ENCODE results near the gene GTF3C5.
A peak's percentile ranks its signal among the peaks of the same experiment; 100 is the strongest.
"Not testable (repeated sequence)": the region's sequence is repeated elsewhere in the genome, so short reads cannot be mapped to it uniquely, and the experiment has no call there.

The GTF3C5 gene

DNA sequence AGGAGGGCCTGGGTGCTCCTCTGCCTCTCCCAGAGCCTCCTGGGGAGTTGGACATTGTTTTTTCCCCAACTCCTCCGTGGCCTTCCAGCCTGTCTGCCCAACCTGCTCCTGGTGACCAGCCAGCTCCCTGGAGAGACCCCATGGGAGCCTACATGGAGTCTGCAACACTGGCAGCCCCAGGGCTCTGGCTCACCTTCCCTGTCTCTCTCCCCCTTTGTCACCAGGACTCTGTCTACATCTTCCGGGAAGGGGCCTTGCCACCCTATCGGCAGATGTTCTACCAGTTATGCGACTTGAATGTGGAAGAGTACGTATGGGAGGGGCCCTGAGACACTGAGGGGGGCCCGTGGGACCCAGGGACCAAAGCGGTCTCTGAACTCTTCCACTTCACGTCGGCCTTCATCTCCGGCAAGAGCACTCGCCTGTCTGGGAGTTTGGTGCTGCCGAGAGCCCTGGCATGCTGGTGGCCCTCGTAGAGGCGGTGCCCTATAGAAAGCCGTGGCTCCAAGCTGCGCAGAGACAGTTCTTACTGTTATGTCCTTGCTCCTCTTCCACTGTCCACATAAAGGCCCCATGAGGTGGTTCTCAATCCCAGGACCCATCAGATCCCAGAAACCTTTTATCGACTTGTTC lies 25.1 kb downstream of the GTF3C5 start:
- no peak for DNase-seq (ENCODE audit: low spot score)

DNA sequence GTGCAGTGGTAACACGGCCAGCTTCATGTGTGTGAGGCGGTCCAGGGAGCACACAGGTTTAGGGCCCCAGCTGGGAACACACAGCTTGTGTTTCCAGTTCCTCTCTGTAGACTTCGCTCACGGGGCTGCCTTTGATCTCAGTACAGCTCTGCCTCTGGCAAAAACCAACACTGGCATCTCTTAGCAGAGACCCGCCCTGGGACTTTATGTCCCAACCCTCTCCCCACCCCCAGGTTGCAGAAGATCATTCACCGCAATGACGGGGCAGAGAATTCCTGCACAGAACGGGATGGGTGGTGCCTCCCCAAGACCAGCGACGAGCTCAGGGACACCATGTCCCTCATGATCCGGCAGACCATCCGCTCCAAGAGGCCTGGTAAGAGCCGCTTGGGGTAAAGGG lies 25.7 kb downstream of the GTF3C5 start:
- peak; percentile 18 for DNase-seq (ENCODE audit: low spot score)

DNA sequence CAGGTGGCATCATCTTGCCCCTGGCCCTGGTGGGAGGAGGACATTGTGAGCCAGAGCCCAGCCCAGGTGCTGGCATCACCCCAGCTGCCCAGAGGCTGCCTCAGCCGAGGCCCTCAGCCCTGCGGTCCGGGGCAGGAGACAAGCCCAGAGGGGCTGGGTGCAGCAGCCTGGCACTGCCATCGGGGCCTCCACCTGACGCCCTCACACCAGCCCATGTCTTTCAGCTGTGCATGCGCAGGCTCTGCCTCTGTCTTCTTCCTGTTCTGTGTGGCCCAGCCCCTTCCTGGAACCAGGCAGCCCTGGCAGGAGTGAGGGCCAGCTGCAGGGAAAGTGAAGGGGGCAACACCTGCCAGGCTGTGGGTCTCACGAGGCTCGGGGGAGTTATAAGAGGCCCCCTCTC lies 26.2 kb downstream of the GTF3C5 start:
- DNase-seq (ENCODE audit: low spot score): peak; percentile 28

DNA sequence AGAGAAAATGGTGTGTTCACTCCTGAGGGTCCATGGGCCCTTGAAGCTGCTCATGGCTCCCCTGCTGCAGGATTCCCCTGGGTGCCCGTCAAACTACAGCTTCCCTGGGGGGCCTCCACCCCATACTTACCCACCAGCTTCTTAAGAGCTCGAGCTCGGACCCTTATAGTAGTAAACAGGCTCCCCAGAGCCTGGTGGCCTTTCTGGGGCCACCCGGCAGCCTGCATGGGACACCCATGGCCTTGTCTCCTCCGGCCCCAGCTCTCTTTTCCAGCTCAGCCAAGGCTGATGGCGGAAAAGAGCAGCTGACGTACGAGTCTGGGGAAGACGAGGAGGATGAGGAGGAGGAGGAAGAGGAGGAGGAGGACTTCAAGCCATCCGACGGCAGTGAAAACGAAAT lies 26.8 kb downstream of the GTF3C5 start:
- no peak for DNase-seq (ENCODE audit: low spot score)

DNA sequence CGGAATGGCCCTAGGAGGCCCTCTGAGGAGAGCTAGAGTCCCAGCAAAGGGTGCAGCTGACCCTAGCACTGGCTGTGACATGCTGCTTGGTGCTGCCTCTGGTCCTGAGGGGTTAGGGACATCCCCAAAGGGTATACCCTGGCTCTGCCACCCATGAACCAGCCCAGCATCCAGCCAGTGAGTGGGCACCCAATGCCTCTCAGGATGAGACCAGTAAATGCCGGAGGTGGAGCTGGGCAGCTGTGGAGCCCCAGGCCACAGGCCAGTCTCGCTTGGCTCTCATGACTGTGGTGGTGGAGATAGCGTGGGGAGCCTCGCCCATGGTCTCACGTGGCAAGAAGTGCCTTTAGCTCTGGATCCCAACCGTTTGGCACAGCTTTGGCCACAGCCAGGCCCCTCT lies 27.3 kb downstream of the GTF3C5 start:
- DNase-seq (ENCODE audit: low spot score): peak; percentile 26

DNA sequence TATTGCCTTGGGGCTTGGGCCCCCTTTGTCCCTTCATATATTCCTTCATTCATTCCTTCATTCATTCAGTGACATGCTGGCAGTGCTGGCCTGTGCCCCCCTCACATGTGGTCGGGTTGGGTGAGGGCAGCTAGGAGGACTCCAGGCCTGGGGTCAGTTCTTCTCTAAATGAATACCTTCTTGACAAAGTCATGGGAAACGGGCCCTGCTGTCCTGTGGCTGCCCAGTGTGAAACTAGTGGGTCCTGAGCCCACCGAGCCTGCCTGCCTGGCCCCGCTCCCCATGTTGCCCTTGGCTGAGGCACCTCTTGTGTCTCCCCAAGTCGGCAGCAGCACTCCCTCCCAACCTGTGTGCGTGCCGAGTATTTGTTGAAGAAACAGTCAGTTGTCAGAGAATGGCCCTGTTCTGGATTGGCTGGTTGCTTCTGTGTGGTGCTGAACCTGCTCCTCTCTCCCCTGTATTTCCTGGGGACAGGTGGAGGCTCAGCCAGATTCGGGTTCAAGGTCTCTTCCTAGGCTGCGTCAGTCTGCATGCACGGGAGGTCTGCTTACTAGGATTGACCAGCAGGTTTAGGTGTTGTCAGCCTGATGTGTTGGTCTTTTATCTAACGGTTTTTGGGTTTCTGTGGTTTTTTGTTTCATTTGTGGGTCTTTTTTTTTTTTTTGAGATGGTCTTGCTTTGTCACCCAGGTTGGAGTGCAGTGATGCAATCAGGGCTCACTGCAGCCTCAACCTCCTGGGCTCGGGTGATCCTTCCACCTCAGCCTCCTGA lies 27.9 kb downstream of the GTF3C5 start:
- DNase-seq (ENCODE audit: low spot score): no peak

DNA sequence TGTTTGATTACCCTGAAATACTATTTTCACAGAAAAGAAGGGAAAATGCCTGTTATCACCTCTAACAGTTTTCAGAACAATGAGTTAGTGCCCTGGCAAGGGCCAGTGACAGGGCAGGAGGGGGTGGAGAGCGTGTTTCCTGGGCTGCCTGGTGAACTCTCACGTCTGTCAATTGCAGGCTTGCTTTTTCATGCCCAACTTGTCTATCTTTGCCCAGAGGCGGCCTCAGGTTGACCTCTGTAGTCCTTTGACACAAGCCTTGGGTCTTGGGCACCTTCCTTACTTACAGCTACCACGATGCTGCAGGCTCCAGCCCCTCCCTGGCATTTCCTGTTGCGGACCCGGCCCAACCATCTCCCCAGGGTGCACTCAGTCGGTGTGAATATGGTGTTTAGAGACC lies 28.8 kb downstream of the GTF3C5 start:
- DNase-seq (ENCODE audit: low spot score): no peak

DNA sequence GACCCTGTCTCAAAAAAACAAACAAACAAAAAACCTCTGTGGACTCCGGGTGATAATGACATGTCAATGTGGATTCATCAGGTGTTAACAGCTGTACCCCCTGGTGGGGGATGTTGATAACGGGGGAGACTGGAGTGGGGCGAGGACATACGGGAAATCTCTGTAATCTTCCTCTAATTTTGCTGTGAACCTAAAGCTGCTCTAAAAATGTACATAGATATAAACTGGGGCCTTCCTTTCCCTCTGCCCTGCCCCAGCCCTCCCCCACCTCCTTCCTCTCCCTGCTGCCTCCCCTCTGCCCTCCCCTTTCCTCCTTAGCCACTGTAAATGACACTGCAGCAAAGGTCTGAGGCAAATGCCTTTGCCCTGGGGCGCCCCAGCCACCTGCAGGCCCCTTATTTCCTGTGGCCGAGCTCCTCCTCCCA lies 29.6 kb downstream of the GTF3C5 start:
- DNase-seq (ENCODE audit: low spot score): no peak

DNA sequence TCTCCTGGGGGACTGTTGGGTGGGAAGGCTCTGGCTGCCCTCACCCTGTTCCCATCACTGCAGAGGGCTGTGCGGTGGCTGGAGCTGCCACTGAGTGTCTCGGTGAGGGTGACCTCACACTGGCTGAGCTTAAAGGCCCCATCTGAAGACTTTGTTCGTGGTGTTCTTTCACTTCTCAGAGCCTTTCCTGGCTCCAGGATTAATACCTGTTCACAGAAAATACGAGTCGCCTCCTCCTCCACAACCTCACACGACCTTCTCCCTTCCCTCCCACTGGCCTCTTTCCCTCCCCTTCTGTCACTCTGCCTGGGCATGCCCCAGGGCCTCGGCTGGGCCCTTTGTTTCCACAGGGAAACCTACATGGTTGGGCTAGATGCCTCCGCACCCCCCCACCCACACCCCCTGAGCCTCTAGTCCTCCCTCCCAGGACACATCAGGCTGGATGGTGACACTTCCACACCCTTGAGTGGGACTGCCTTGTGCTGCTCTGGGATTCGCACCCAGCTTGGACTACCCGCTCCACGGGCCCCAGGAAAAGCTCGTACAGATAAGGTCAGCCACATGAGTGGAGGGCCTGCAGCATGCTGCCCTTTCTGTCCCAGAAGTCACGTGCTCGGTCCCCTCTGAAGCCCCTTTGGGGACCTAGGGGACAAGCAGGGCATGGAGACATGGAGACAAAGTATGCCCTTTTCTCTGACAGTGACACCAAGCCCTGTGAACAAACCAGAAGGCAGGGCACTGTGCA lies 30.4 kb downstream of the GTF3C5 start:
- DNase-seq (ENCODE audit: low spot score): not testable (repeated sequence)

DNA sequence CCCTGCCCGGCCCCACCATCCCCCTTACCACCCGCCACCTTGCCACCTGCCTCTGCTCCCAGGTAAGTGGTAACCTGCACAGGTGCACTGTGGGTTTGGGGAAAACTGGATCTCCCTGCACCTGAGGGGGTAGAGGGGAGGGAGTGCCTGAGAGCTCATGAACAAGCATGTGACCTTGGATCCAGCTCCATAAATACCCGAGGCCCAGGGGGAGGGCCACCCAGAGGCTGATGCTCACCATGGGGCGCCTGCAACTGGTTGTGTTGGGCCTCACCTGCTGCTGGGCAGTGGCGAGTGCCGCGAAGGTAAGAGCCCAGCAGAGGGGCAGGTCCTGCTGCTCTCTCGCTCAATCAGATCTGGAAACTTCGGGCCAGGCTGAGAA lies 31.0 kb downstream of the GTF3C5 start, which contains the start of gene CEL:
TSS of gene CEL (plus strand) at position 218 of the 382 bp plus-strand sequence. CDS start at position 240, 22 bp downstream.
- not testable (repeated sequence) for DNase-seq (ENCODE audit: low spot score)

DNA sequence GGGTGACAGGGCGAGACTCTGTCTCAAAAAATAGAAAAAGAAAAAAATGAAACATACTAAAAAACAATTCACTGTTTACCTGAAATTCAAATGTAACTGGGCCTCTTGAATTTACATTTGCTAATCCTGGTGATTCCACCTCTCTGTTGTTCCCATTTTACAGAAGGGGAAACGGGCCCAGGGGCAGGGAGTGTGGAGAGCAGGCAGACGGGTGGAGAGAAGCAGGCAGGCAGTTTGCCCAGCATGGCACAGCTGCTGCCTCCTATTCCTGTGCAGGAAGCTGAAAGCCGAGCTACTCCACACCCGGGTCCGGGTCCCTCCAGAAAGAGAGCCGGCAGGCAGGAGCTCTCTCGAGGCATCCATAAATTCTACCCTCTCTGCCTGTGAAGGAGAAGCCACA lies 31.8 kb downstream of the GTF3C5 start:
- not testable (repeated sequence) for DNase-seq (ENCODE audit: low spot score)

DNA sequence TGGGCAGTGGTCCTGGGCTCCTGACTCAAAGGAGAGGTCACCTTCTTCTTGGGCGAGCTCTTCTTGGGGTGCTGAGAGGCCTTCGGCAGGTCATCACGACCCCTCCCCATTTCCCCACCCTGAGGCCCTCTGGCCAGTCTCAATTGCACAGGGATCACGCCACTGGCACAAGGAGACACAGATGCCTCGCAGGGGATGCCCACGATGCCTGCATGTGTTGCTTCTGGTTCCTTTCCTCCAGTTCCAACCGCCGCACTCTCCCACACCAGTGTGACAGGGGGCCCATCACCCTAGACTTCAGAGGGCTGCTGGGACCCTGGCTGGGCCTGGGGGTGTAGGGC lies 32.3 kb downstream of the GTF3C5 start:
- DNase-seq (ENCODE audit: low spot score): no peak

DNA sequence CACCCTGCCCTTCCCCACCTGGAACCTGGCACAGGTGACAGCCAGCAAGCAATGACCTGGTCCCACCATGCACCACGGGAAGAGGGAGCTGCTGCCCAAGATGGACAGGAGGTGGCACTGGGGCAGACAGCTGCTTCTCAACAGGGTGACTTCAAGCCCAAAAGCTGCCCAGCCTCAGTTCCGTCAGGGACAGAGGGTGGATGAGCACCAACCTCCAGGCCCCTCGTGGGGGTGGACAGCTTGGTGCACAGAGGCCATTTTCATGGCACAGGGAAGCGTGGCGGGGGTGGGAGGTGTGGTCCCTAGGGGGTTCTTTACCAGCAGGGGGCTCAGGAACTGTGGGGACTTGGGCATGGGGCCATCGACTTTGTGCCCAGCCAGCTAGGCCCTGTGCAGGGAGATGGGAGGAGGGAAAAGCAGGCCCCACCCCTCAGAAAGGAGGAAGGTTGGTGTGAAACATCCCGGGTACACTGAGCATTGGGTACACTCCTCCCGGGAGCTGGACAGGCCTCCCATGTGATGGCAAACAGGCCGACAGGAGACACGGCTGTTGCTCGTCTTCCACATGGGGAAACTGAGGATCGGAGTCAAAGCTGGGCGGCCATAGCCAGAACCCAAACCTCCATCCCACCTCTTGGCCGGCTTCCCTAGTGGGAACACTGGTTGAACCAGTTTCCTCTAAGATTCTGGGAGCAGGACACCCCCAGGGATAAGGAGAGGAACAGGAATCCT lies 32.9 kb downstream of the GTF3C5 start:
- peak; percentile 18 for DNase-seq (ENCODE audit: low spot score)

DNA sequence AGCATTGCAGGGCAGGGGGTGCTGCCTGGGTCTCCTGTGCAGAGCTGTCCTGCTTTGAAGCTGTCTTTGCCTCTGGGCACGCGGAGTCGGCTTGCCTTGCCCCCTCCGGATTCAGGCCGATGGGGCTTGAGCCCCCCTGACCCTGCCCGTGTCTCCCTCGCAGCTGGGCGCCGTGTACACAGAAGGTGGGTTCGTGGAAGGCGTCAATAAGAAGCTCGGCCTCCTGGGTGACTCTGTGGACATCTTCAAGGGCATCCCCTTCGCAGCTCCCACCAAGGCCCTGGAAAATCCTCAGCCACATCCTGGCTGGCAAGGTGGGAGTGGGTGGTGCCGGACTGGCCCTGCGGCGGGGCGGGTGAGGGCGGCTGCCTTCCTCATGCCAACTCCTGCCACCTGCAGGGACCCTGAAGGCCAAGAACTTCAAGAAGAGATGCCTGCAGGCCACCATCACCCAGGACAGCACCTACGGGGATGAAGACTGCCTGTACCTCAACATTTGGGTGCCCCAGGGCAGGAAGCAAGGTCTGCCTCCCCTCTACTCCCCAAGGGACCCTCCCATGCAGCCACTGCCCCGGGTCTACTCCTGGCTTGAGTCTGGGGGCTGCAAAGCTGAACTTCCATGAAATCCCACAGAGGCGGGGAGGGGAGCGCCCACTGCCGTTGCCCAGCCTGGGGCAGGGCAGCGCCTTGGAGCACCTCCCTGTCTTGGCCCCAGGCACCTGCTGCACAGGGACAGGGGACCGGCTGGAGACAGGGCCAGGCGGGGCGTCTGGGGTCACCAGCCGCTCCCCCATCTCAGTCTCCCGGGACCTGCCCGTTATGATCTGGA lies 33.7 kb downstream of the GTF3C5 start:
- peak; percentile 31 for DNase-seq (ENCODE audit: low spot score)

DNA sequence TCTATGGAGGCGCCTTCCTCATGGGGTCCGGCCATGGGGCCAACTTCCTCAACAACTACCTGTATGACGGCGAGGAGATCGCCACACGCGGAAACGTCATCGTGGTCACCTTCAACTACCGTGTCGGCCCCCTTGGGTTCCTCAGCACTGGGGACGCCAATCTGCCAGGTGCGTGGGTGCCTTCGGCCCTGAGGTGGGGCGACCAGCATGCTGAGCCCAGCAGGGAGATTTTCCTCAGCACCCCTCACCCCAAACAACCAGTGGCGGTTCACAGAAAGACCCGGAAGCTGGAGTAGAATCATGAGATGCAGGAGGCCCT lies 34.2 kb downstream of the GTF3C5 start:
- no peak for DNase-seq (ENCODE audit: low spot score)

DNA sequence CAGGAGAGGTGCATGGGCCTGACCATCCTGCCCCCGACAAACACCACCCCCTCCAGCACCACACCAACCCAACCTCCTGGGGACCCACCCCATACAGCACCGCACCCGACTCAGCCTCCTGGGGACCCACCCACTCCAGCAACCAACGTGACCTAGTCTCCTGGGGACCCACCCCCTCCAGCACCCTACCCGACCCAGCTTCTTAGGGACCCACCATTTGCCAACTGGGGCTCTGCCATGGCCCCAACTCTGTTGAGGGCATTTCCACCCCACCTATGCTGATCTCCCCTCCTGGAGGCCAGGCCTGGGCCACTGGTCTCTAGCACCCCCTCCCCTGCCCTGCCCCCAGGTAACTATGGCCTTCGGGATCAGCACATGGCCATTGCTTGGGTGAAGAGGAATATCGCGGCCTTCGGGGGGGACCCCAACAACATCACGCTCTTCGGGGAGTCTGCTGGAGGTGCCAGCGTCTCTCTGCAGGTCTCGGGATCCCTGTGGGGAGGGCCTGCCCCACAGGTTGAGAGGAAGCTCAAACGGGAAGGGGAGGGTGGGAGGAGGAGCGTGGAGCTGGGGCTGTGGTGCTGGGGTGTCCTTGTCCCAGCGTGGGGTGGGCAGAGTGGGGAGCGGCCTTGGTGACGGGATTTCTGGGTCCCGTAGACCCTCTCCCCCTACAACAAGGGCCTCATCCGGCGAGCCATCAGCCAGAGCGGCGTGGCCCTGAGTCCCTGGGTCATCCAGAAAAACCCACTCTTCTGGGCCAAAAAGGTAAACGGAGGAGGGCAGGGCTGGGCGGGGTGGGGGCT lies 35.6 kb downstream of the GTF3C5 start:
- no peak for DNase-seq (ENCODE audit: low spot score)

DNA sequence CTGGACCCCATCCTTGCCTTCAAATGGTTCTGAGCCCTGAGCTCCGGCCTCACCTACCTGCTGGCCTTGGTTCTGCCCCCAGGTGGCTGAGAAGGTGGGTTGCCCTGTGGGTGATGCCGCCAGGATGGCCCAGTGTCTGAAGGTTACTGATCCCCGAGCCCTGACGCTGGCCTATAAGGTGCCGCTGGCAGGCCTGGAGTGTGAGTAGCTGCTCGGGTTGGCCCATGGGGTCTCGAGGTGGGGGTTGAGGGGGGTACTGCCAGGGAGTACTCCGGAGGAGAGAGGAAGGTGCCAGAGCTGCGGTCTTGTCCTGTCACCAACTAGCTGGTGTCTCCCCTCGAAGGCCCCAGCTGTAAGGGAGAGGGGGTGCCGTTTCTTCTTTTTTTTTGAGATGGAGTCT lies 36.2 kb downstream of the GTF3C5 start:
- DNase-seq (ENCODE audit: low spot score): no peak

DNA sequence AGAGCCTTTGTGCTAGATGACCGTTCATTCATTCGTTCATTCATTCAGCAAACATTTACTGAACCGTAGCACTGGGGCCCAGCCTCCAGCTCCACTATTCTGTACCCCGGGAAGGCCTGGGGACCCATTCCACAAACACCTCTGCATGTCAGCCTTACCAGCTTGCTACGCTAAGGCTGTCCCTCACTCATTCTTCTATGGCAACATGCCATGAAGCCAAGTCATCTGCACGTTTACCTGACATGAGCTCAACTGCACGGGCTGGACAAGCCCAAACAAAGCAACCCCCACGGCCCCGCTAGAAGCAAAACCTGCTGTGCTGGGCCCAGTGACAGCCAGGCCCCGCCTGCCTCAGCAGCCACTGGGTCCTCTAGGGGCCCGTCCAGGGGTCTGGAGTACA lies 37.0 kb downstream of the GTF3C5 start:
- no peak for DNase-seq (ENCODE audit: low spot score)

DNA sequence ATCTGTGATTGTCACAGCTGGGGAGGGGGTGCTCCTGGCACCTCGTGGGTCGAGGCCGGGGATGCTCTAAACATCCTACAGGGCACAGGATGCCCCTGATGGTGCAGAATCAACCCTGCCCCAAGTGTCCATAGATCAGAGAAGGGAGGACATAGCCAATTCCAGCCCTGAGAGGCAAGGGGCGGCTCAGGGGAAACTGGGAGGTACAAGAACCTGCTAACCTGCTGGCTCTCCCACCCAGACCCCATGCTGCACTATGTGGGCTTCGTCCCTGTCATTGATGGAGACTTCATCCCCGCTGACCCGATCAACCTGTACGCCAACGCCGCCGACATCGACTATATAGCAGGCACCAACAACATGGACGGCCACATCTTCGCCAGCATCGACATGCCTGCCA lies 37.6 kb downstream of the GTF3C5 start:
- DNase-seq (ENCODE audit: low spot score): not testable (repeated sequence)

DNA sequence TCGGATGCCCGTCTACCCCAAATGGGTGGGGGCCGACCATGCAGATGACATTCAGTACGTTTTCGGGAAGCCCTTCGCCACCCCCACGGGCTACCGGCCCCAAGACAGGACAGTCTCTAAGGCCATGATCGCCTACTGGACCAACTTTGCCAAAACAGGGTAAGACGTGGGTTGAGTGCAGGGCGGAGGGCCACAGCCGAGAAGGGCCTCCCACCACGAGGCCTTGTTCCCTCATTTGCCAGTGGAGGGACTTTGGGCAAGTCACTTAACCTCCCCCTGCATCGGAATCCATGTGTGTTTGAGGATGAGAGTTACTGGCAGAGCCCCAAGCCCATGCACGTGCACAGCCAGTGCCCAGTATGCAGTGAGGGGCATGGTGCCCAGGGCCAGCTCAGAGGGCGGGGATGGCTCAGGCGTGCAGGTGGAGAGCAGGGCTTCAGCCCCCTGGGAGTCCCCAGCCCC lies 39.7 kb downstream of the GTF3C5 start:
- not testable (repeated sequence) for DNase-seq (ENCODE audit: low spot score)

DNA sequence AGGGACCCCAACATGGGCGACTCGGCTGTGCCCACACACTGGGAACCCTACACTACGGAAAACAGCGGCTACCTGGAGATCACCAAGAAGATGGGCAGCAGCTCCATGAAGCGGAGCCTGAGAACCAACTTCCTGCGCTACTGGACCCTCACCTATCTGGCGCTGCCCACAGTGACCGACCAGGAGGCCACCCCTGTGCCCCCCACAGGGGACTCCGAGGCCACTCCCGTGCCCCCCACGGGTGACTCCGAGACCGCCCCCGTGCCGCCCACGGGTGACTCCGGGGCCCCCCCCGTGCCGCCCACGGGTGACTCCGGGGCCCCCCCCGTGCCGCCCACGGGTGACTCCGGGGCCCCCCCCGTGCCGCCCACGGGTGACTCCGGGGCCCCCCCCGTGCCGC lies 40.2 kb downstream of the GTF3C5 start:
- not testable (repeated sequence) for DNase-seq (ENCODE audit: low spot score)
